ENCODE data around the gene DOCK4.

DOCK4 gene

GRCh38 chr7:111960984-111961383 is 245.2 kb downstream of the DOCK4 start:
- H3K9me3 ChIP-seq (ENCODE audit: control insufficient read depth, insufficient read depth, low read length), result no peaks in the 10 kb centered on the region
- H3K36me3 ChIP-seq (ENCODE audit: control insufficient read depth, insufficient read depth, low read length), result no peaks in the 10 kb centered on the region
- no peak overlapping the region for H3K27ac ChIP-seq (ENCODE audit: low read length)
- WGBS (ENCODE audit: insufficient coverage, insufficient read length), result 100% methylated on average over 1 of the region's 5 CpGs
- no peaks in the 10 kb centered on the region for H3K27me3 ChIP-seq (ENCODE audit: control insufficient read depth, insufficient read depth, low read length)
- DNase-seq (ENCODE audit: low read depth, low spot score), result no peak
- no peaks in the 10 kb centered on the region for H3K4me1 ChIP-seq (ENCODE audit: control insufficient read depth, insufficient read depth, low read length)
- no peak overlapping the region for H3K4me3 ChIP-seq (ENCODE audit: low read length)

- Histone ChIP-seq H3K9me3 (ENCODE audit: control insufficient read depth, insufficient read depth, low read length) (no peaks in the 10 kb centered on the region), H3K27ac (ENCODE audit: low read length) (no peak overlapping the region), H3K4me1 (ENCODE audit: control insufficient read depth, insufficient read depth, low read length) (0 out of 2 replicates have a peak, but pooled peaks cover 1% of the 10 kb centered on the region), H3K4me3 (ENCODE audit: low read length) (no peak overlapping the region), H3K27me3 (ENCODE audit: control insufficient read depth, insufficient read depth, low read length) (no peaks in the 10 kb centered on the region), H3K36me3 (ENCODE audit: control insufficient read depth, insufficient read depth, low read length) (no peaks in the 10 kb centered on the region)
- no peak for DNase-seq (ENCODE audit: low read depth, low spot score)
- WGBS (ENCODE audit: insufficient coverage, insufficient read length), result no CpG with 5 or more reads among the region's 4 CpGs
Observed at GRCh38 chr7:111958896-111959295, 247.3 kb downstream of the DOCK4 start.

- WGBS (ENCODE audit: insufficient coverage, insufficient read length), result no CpG with 5 or more reads among the region's 3 CpGs
- Histone ChIP-seq H3K4me1 (ENCODE audit: control insufficient read depth, insufficient read depth, low read length) (0 out of 2 replicates have a peak, but pooled peaks cover 1% of the 10 kb centered on the region), H3K27ac (ENCODE audit: low read length) (no peak overlapping the region), H3K4me3 (ENCODE audit: low read length) (no peak overlapping the region), H3K9me3 (ENCODE audit: control insufficient read depth, insufficient read depth, low read length) (no peaks in the 10 kb centered on the region), H3K36me3 (ENCODE audit: control insufficient read depth, insufficient read depth, low read length) (no peaks in the 10 kb centered on the region), H3K27me3 (ENCODE audit: control insufficient read depth, insufficient read depth, low read length) (no peaks in the 10 kb centered on the region)
- no peak for DNase-seq (ENCODE audit: low read depth, low spot score)
Observed at GRCh38 chr7:111958431-111958830, 247.8 kb downstream of the DOCK4 start.

- no peaks in the 10 kb centered on the region for H3K27me3 ChIP-seq (ENCODE audit: control insufficient read depth, insufficient read depth, low read length)
- DNase-seq (ENCODE audit: low read depth, low spot score), result no peak
- H3K36me3 ChIP-seq (ENCODE audit: control insufficient read depth, insufficient read depth, low read length), result no peaks in the 10 kb centered on the region
- no peaks in the 10 kb centered on the region for H3K9me3 ChIP-seq (ENCODE audit: control insufficient read depth, insufficient read depth, low read length)
- no peak overlapping the region for H3K4me3 ChIP-seq (ENCODE audit: low read length)
- WGBS (ENCODE audit: insufficient coverage, insufficient read length), result no CpG with 5 or more reads among the region's 1 CpG
- 0 out of 2 replicates have a peak, but pooled peaks cover 1% of the 10 kb centered on the region for H3K4me1 ChIP-seq (ENCODE audit: control insufficient read depth, insufficient read depth, low read length)
- H3K27ac ChIP-seq (ENCODE audit: low read length), result no peak overlapping the region
Observed at GRCh38 chr7:111955616-111956015, 250.6 kb downstream of the DOCK4 start.

GRCh38 chr7:111954474-111955381 is 251.5 kb downstream of the DOCK4 start:
- H3K36me3 ChIP-seq (ENCODE audit: control insufficient read depth, insufficient read depth, low read length), result no peaks in the 10 kb centered on the region
- H3K4me1 ChIP-seq (ENCODE audit: control insufficient read depth, insufficient read depth, low read length), result 0 out of 2 replicates have a peak, but pooled peaks cover 1% of the 10 kb centered on the region
- WGBS (ENCODE audit: insufficient coverage, insufficient read length), result no CpG with 5 or more reads among the region's 15 CpGs
- no peaks in the 10 kb centered on the region for H3K9me3 ChIP-seq (ENCODE audit: control insufficient read depth, insufficient read depth, low read length)
- no peaks in the 10 kb centered on the region for H3K27me3 ChIP-seq (ENCODE audit: control insufficient read depth, insufficient read depth, low read length)
- H3K4me3 ChIP-seq (ENCODE audit: low read length), result no peak overlapping the region
- no peak overlapping the region for H3K27ac ChIP-seq (ENCODE audit: low read length)
- DNase-seq (ENCODE audit: low read depth, low spot score), result no peak

GRCh38 chr7:111954056-111954455 is 252.1 kb downstream of the DOCK4 start:
- Histone ChIP-seq H3K4me3 (ENCODE audit: low read length) (no peak overlapping the region), H3K9me3 (ENCODE audit: control insufficient read depth, insufficient read depth, low read length) (no peaks in the 10 kb centered on the region), H3K36me3 (ENCODE audit: control insufficient read depth, insufficient read depth, low read length) (no peaks in the 10 kb centered on the region), H3K27me3 (ENCODE audit: control insufficient read depth, insufficient read depth, low read length) (no peaks in the 10 kb centered on the region), H3K27ac (ENCODE audit: low read length) (no peak overlapping the region), H3K4me1 (ENCODE audit: control insufficient read depth, insufficient read depth, low read length) (0 out of 2 replicates have a peak, but pooled peaks cover 1% of the 10 kb centered on the region)
- DNase-seq (ENCODE audit: low read depth, low spot score), result no peak
- no CpG with 5 or more reads among the region's 5 CpGs for WGBS (ENCODE audit: insufficient coverage, insufficient read length)

- Histone ChIP-seq H3K27ac (ENCODE audit: low read length) (no peak overlapping the region), H3K36me3 (ENCODE audit: control insufficient read depth, insufficient read depth, low read length) (no peaks in the 10 kb centered on the region), H3K9me3 (ENCODE audit: control insufficient read depth, insufficient read depth, low read length) (no peaks in the 10 kb centered on the region), H3K4me1 (ENCODE audit: control insufficient read depth, insufficient read depth, low read length) (0 out of 2 replicates have a peak, but pooled peaks cover 1% of the 10 kb centered on the region), H3K4me3 (ENCODE audit: low read length) (no peak overlapping the region), H3K27me3 (ENCODE audit: control insufficient read depth, insufficient read depth, low read length) (no peaks in the 10 kb centered on the region)
- no peak for DNase-seq (ENCODE audit: low read depth, low spot score)
- WGBS (ENCODE audit: insufficient coverage, insufficient read length), result no CpG with 5 or more reads among the region's 1 CpG
Observed at GRCh38 chr7:111953611-111954010, 252.6 kb downstream of the DOCK4 start.

GRCh38 chr7:111952783-111953182 is 253.4 kb downstream of the DOCK4 start:
- Histone ChIP-seq H3K27ac (ENCODE audit: low read length) (no peak overlapping the region), H3K27me3 (ENCODE audit: control insufficient read depth, insufficient read depth, low read length) (no peaks in the 10 kb centered on the region), H3K36me3 (ENCODE audit: control insufficient read depth, insufficient read depth, low read length) (no peaks in the 10 kb centered on the region), H3K4me1 (ENCODE audit: control insufficient read depth, insufficient read depth, low read length) (0 out of 2 replicates have a peak, but pooled peaks cover 1% of the 10 kb centered on the region), H3K9me3 (ENCODE audit: control insufficient read depth, insufficient read depth, low read length) (no peaks in the 10 kb centered on the region), H3K4me3 (ENCODE audit: low read length) (no peak overlapping the region)
- WGBS (ENCODE audit: insufficient coverage, insufficient read length), result 100% methylated on average over 1 of the region's 4 CpGs
- DNase-seq (ENCODE audit: low read depth, low spot score), result no peak

GRCh38 chr7:111951052-111951451 is 255.1 kb downstream of the DOCK4 start:
- no peaks in the 10 kb centered on the region for H3K9me3 ChIP-seq (ENCODE audit: control insufficient read depth, insufficient read depth, low read length)
- H3K27me3 ChIP-seq (ENCODE audit: control insufficient read depth, insufficient read depth, low read length), result no peaks in the 10 kb centered on the region
- no peaks in the 10 kb centered on the region for H3K36me3 ChIP-seq (ENCODE audit: control insufficient read depth, insufficient read depth, low read length)
- 0 out of 2 replicates have a peak, but pooled peaks cover 1% of the 10 kb centered on the region for H3K4me1 ChIP-seq (ENCODE audit: control insufficient read depth, insufficient read depth, low read length)
- no peak for DNase-seq (ENCODE audit: low read depth, low spot score)
- H3K4me3 ChIP-seq (ENCODE audit: low read length), result no peak overlapping the region
- no peak overlapping the region for H3K27ac ChIP-seq (ENCODE audit: low read length)

- no peaks in the 10 kb centered on the region for H3K27me3 ChIP-seq (ENCODE audit: control insufficient read depth, insufficient read depth, low read length)
- H3K9me3 ChIP-seq (ENCODE audit: control insufficient read depth, insufficient read depth, low read length), result peaks cover 5% of the 10 kb centered on the region
- no peaks in the 10 kb centered on the region for H3K4me1 ChIP-seq (ENCODE audit: control insufficient read depth, insufficient read depth, low read length)
- no CpG with 5 or more reads among the region's 5 CpGs for WGBS (ENCODE audit: insufficient coverage, insufficient read length)
- no peak overlapping the region for H3K27ac ChIP-seq (ENCODE audit: low read length)
- H3K4me3 ChIP-seq (ENCODE audit: low read length), result no peak overlapping the region
- no peak for DNase-seq (ENCODE audit: low read depth, low spot score)
- peaks cover 5% of the 10 kb centered on the region; the same call in 1 of the 2 replicates for H3K36me3 ChIP-seq (ENCODE audit: control insufficient read depth, insufficient read depth, low read length)
Observed at GRCh38 chr7:111942450-111943081, 263.6 kb downstream of the DOCK4 start.

All from iPS DF 6.9 (cell line).